MM.1S (cell line): ENCODE data around the gene ZBTB46.
A peak's percentile ranks its signal among the peaks of the same experiment; 100 is the strongest.
"Not testable (repeated sequence)": the region's sequence is repeated elsewhere in the genome, so short reads cannot be mapped to it uniquely, and the experiment has no call there.

ENCODE experiments used
- DNase-seq: peaks from one replicate; pipeline ENCODE4 v3.0.0-alpha.2; 2015
- H2AFZ ChIP-seq: fragments of 300-600 bp; sonication (generic); 2 replicates; pipeline ENCODE4 v1.6.0; 2016; ENCODE audit warnings: antibody characterized with exemption, low read length
- H3F3A ChIP-seq: fragments of 300-600 bp; sonication (generic); 2 replicates; pipeline ENCODE4 v1.6.1; 2016; ENCODE audit warnings: mild to moderate bottlenecking, antibody characterized with exemption, low read length, moderate library complexity, mixed read lengths; ENCODE audit not compliant: insufficient read depth
- H3K27ac ChIP-seq: fragments of 300-600 bp; sonication (generic); 2 replicates; pipeline ENCODE4 v1.5.1; 2016; ENCODE audit warnings: mild to moderate bottlenecking, low read length
- H3K27me3 ChIP-seq: fragments of 300-600 bp; sonication (generic); replicated peaks from 2 replicates; pipeline ENCODE4 v1.6.0; 2016; ENCODE audit warnings: low read length; ENCODE audit not compliant: insufficient read depth
- H3K36me3 ChIP-seq: fragments of 300-600 bp; sonication (generic); replicated peaks from 2 replicates; pipeline ENCODE4 v1.6.1; 2016; ENCODE audit warnings: mild to moderate bottlenecking, low read length, mixed read lengths; ENCODE audit not compliant: insufficient read depth
- H3K4me1 ChIP-seq: fragments of 300-600 bp; sonication (generic); 2 replicates; pipeline ENCODE4 v1.6.1; 2016; ENCODE audit warnings: low read length, mixed read lengths
- H3K4me2 ChIP-seq: fragments of 300-600 bp; sonication (generic); 2 replicates; pipeline ENCODE4 v1.6.0; 2016; ENCODE audit warnings: low read depth, low read length
- H3K4me3 ChIP-seq: fragments of 300-600 bp; sonication (generic); 2 replicates; pipeline ENCODE4 v1.5.1; 2016; ENCODE audit warnings: low read length, mixed read lengths
- H3K79me2 ChIP-seq: fragments of 300-600 bp; sonication (generic); 2 replicates; pipeline ENCODE4 v1.6.1; 2016; ENCODE audit warnings: mixed run types, low read length, mixed read lengths
- H3K9ac ChIP-seq: fragments of 300-600 bp; sonication (generic); 2 replicates; pipeline ENCODE4 v1.6.1; 2016; ENCODE audit warnings: low read length, mixed read lengths
- H3K9me2 ChIP-seq: fragments of 300-600 bp; sonication (generic); replicated peaks from 2 replicates; pipeline ENCODE4 v1.6.1; 2016; ENCODE audit warnings: mild to moderate bottlenecking, low read length, mixed read lengths; ENCODE audit not compliant: insufficient read depth
- H3K9me3 ChIP-seq: fragments of 300-600 bp; sonication (generic); replicated peaks from 2 replicates; pipeline ENCODE4 v1.6.1; 2016; ENCODE audit warnings: mild to moderate bottlenecking, low read length, mixed read lengths; ENCODE audit not compliant: insufficient read depth
- H4K20me1 ChIP-seq: fragments of 300-600 bp; sonication (generic); 2 replicates; pipeline ENCODE4 v1.6.1; 2016; ENCODE audit warnings: mild to moderate bottlenecking, low read length, moderate library complexity, mixed read lengths; ENCODE audit not compliant: insufficient read depth
- EZH2 ChIP-seq: fragments of 300-600 bp; sonication (generic); optimal IDR thresholded peaks from 2 replicates; pipeline ENCODE3; 2017; ENCODE audit warnings: low read depth, mild to moderate bottlenecking, antibody characterized with exemption, low read length, mixed read lengths
- EZH2phosphoT487 ChIP-seq: fragments of 300-600 bp; sonication (generic); IDR thresholded peaks from 2 replicates; pipeline ENCODE4 v1.6.1; 2018; ENCODE audit warnings: antibody characterized with exemption, low read length
- TF ChIP-seq, protein P1 (sequence below): fragments of 300-600 bp; sonication (generic); IDR thresholded peaks from 2 replicates; pipeline ENCODE4 v1.5.1; 2016; ENCODE audit warnings: antibody characterized with exemption, low read length, mixed read lengths

Gene ZBTB46

DNA sequence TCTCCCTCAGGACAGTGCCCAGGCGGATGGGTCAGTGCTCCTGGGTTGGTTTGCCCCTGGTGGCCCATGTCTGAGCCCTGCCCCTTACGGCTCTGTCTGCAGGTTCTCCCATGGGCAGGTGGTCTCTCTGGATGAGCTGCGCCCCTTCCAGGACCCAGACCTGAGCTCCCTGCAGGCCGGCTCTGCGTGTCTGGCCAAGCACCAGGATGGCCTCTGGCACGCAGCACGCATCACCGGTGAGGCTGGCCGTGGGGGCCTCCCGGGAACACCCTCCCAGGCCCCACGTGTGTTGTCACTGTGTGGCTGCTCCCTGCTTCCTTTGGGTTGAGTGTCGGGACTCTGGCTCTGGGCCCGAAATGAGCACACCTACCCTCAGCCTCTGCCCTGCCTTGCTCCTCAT is 97.9 kb downstream of the ZBTB46 start:
- H3K9me3 ChIP-seq, result no peaks in the 10 kb centered on the region
- DNase-seq, result no peak
- H3K79me2 ChIP-seq, result peaks cover 61% of the 10 kb centered on the region
- H3K4me3 ChIP-seq, result no peak overlapping the region
- no peaks in the 10 kb centered on the region for H3K27me3 ChIP-seq
- no peak overlapping the region for H2AFZ ChIP-seq
- H3K4me2 ChIP-seq, result no peak overlapping the region
- H3F3A ChIP-seq, result peaks cover 49% of the 10 kb centered on the region
- no peaks in the 10 kb centered on the region for H3K36me3 ChIP-seq
- no peaks in the 10 kb centered on the region for H3K9me2 ChIP-seq
- peaks cover 55% of the 10 kb centered on the region for H3K4me1 ChIP-seq
- no peaks in the 10 kb centered on the region for H4K20me1 ChIP-seq
- no peak overlapping the region for H3K27ac ChIP-seq
- no peak overlapping the region for H3K9ac ChIP-seq
- TF ChIP-seq, protein P1, sequence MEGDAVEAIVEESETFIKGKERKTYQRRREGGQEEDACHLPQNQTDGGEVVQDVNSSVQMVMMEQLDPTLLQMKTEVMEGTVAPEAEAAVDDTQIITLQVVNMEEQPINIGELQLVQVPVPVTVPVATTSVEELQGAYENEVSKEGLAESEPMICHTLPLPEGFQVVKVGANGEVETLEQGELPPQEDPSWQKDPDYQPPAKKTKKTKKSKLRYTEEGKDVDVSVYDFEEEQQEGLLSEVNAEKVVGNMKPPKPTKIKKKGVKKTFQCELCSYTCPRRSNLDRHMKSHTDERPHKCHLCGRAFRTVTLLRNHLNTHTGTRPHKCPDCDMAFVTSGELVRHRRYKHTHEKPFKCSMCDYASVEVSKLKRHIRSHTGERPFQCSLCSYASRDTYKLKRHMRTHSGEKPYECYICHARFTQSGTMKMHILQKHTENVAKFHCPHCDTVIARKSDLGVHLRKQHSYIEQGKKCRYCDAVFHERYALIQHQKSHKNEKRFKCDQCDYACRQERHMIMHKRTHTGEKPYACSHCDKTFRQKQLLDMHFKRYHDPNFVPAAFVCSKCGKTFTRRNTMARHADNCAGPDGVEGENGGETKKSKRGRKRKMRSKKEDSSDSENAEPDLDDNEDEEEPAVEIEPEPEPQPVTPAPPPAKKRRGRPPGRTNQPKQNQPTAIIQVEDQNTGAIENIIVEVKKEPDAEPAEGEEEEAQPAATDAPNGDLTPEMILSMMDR, result no peak
- no peak for TF ChIP-seq EZH2phosphoT487
- no peak for TF ChIP-seq EZH2

DNA sequence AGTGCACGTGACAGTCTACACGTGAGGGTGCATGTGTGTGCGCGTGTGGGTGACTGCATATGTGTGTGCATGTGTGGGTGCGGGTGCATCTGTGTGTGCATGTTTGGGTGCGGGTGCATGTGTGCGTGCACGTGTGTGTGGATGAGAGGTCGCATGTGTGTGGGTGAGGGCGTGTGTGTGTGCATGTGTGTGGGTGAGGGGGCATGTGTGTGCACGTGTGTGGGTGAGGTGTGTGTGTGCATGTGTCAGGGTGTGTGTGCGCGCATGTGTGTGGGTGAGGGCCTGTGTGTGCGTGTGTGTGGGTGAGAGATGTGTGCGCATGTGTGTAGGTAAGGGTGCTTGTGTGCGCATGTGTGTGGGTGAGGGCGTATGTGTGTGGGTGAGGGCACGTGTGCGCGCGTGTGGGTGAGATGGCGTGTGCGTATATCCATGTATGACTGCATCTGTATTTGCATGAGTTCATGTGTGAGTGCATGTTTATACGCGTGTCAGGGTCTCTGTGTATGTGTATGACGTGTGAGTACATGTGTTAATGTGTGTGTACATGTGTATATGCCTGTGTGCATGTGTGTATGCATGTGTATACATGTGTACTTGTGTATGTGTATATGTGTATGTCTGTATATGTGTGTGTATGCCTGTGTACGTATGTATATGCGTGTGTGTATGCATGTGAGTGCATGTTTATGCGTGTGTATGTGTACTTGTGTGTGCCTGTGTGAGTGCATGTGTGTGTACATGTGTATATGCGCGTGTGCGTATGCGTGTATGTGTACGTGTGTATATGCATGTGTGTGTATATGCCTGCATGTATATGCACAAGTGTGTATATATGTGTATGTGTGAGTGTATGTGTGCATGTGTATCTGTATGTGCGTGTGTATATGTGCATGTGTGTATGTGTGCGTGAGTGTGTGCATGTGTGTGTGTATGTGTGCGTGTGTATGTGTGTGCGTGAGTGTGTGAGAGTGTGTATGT is 98.7 kb downstream of the ZBTB46 start:
- no peak overlapping the region; the same call in 1 of the 2 replicates for H3K4me3 ChIP-seq
- H3K4me2 ChIP-seq, result peak overlapping the region; percentile 76; the same call in 1 of the 2 replicates
- TF ChIP-seq, protein P1, result no peak
- TF ChIP-seq EZH2phosphoT487 (no peak), EZH2 (no peak)
- no peak overlapping the region for H2AFZ ChIP-seq
- H4K20me1 ChIP-seq, result no peaks in the 10 kb centered on the region
- H3K36me3 ChIP-seq, result no peaks in the 10 kb centered on the region
- no peaks in the 10 kb centered on the region for H3K9me2 ChIP-seq
- H3K9me3 ChIP-seq, result no peaks in the 10 kb centered on the region
- H3K27me3 ChIP-seq, result no peaks in the 10 kb centered on the region
- no peak overlapping the region for H3K27ac ChIP-seq
- peaks cover 62% of the 10 kb centered on the region for H3K4me1 ChIP-seq
- H3K79me2 ChIP-seq, result peaks cover 58% of the 10 kb centered on the region
- no peak for DNase-seq
- H3F3A ChIP-seq, result peaks cover 56% of the 10 kb centered on the region
- H3K9ac ChIP-seq, result no peak overlapping the region

DNA sequence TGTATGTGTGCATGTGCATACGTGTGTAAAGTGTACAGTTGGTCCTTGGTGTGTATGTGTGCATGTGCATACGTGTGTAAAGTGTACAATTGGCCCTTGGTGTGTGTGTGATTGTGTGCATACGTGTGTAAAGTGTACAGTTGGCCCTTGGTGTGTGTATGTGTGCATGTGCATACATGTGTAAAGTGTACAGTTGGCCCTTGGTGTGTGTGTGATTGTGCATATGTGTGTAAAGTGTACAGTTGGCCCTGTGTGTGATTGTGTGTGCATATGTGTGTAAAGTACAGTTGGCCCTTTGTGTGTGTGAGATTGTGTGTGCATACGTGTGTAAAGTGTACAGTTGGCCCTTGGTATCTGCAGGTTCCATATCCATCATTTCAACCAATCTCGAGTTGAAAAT is 99.7 kb downstream of the ZBTB46 start:
- Histone ChIP-seq H2AFZ (no peak overlapping the region), H3K4me3 (peak overlapping the region; percentile 40), H3K9ac (peak overlapping the region; percentile 31; the same call in 1 of the 2 replicates), H3K9me3 (no peaks in the 10 kb centered on the region), H3K27me3 (no peaks in the 10 kb centered on the region), H3K4me1 (peaks cover 70% of the 10 kb centered on the region), H3K4me2 (peak overlapping the region; percentile 76), H4K20me1 (no peaks in the 10 kb centered on the region), H3K27ac (peak overlapping the region; percentile 88), H3K36me3 (no peaks in the 10 kb centered on the region; the same call in 1 of the 2 replicates), H3K79me2 (peaks cover 48% of the 10 kb centered on the region), H3F3A (peaks cover 59% of the 10 kb centered on the region), H3K9me2 (no peaks in the 10 kb centered on the region)
- no peak for DNase-seq
- no peak for TF ChIP-seq EZH2phosphoT487
- no peak for TF ChIP-seq EZH2
- TF ChIP-seq, protein P1, result no peak

DNA sequence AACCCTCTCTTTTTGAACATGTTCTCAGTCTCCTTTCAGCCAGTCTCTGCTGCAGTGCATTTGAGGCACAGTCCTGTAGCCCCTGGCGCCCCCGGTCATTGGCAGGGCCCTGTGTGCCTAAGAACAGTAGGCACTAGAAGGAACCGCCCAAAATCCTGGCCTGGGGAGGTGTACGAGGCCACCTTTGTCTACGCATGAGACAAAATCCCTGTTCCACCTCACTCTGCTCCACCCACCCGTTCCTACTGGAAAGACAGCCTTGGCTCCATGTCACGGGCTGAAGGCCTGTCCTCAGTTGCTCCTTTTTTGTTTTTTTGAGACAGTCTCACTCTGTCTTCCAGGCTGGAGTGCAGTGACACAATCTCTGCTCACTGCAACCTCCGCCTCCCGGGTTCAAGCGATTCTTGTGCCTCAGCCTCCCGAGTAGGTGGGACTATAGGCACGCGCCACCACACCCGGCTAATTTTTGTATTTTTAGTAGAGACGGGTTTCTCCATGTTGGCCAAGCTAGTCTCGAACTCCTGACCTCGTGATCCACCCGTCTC is 100.8 kb downstream of the ZBTB46 start:
- peaks cover 54% of the 10 kb centered on the region for H3F3A ChIP-seq
- not testable (repeated sequence) for H4K20me1 ChIP-seq, H3K27me3 ChIP-seq, DNase-seq, H3K9me3 ChIP-seq, H2AFZ ChIP-seq, H3K36me3 ChIP-seq, H3K4me3 ChIP-seq, H3K9me2 ChIP-seq
- peak overlapping the region; percentile 35; the same call in 1 of the 2 replicates for H3K4me2 ChIP-seq
- H3K4me1 ChIP-seq, result peaks cover 60% of the 10 kb centered on the region
- peaks cover 47% of the 10 kb centered on the region for H3K79me2 ChIP-seq
- H3K27ac ChIP-seq, result peak overlapping the region; percentile 88
- H3K9ac ChIP-seq, result peak overlapping the region; percentile 28; the same call in 1 of the 2 replicates

DNA sequence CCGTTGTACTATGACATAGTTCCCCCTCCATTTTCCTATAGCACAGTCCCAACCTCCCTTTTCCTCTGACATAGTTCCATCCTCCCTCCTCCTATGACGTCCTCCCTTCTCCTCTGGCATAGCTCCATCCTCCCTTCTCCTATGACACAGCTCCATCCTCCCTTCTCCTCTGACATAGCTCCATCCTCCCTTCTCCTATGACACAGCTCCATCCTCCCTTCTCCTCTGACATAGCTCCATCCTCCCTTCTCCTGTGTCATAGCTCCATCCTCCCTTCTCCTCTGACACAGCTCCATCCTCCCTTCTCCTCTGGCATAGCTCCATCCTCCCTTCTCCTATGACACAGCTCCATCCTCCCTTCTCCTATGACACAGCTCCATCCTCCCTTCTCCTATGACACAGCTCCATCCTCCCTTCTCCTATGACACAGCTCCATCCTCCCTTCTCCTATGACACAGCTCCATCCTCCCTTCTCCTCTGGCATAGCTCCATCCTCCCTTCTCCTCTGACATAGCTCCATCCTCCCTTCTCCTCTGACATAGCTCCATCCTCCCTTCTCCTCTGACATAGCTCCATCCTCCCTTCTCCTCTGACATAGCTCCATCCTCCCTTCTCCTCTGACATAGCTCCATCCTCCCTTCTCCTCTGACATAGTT is 108.0 kb downstream of the ZBTB46 start:
- not testable (repeated sequence) for H3K4me2 ChIP-seq, H3K36me3 ChIP-seq, H3K27ac ChIP-seq, DNase-seq, H4K20me1 ChIP-seq, H3K9me3 ChIP-seq, H3K9me2 ChIP-seq, H2AFZ ChIP-seq, H3K9ac ChIP-seq, H3K4me3 ChIP-seq, H3K27me3 ChIP-seq
- Histone ChIP-seq H3F3A (peaks cover 18% of the 10 kb centered on the region), H3K4me1 (peaks cover 15% of the 10 kb centered on the region), H3K79me2 (peaks cover 36% of the 10 kb centered on the region)
